A549 treated with ZK216348 at 1 μM for 4 hours (cell line): Measurements from ENCODE around the gene LRRC2. TPM values are rescaled to one million over a fixed set of nuclear protein-coding genes. Genes with fewer than 3 reads are reported as not detected.

Source experiments
- total RNA-seq: library from RNA; stranded (reverse); fragments of 200-300 nt; extraction: Qiagen RNA extraction; gene quantifications from 5 replicates; pipeline ENCODE4 v1.2.3, GENCODE V29; 2022; ENCODE audit warnings: low read depth

Gene LRRC2
- total RNA-seq: not detected in 5 replicates

GRCh38 chr3:46566040-46566641 is at the start of gene LRRC2:
Gene LRRC2, minus strand, starts transcription at chr3:46566302. Its CDS starts 14,711 bp downstream, at chr3:46551591.

DNA sequence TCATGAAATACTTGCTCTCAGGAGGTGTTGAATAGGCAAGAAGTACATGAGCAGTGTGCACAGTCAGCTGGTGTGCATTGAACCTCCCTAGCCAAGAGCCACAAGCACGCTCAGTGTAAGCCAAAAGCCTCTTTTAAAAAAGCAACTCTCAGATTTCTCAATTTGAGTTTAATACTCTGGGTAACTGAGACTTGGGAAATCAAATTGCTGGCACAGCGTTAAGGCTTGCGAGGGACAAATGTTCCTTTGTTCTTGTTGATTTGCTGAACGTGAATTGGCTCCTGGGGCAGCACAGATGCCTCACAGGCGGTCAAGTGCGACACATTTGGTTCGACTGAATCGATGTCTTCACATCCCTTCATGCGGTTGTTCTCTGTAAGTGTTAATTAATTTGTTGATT is 46.2 kb upstream of the LRRC2 start, which contains the start of gene FAM240A:
FAM240A (plus strand) TSS at position 202 of the 400 bp plus-strand sequence; CDS start at position 361, 159 bp downstream.

GRCh38 chr3:46497556-46498265 is 68.4 kb downstream of the LRRC2 start, which contains the start of gene RTP3:
Gene RTP3, plus strand, starts transcription at chr3:46497976. Its CDS starts 87 bp downstream, at chr3:46498063.

Other genes starting within 250 kb of the LRRC2 start
- not detected in 5 replicates for gene CCR2, start 212.2 kb downstream of the LRRC2 start, total RNA-seq
- not detected in 5 replicates for gene CCR5, start 195.4 kb downstream of the LRRC2 start, total RNA-seq
- 0.14 to 0.42 TPM (median 0.16 TPM) in 3 of 5 replicates, not detected in the others for gene CCRL2, start 159.0 kb downstream of the LRRC2 start, total RNA-seq
- not detected in 5 replicates for gene LTF, start 101.4 kb downstream of the LRRC2 start, total RNA-seq
- not detected in 5 replicates for gene RTP3, start 68.3 kb downstream of the LRRC2 start, total RNA-seq
- gene FAM240A, start 46.2 kb upstream of the LRRC2 start, total RNA-seq: not detected in 5 replicates
- 7.2 to 9.5 TPM (median 9.0 TPM) in 5 replicates for gene ALS2CL, start 127.4 kb upstream of the LRRC2 start, total RNA-seq
- 0.09 to 0.11 TPM in 2 of 5 replicates, not detected in the others for gene TMIE, start 135.1 kb upstream of the LRRC2 start, total RNA-seq
- not detected in 5 replicates for gene PRSS50, start 151.6 kb upstream of the LRRC2 start, total RNA-seq